Activated CD4-positive, CD25-positive, alpha-beta regulatory T cell treated with anti-CD3 and anti-CD28 coated beads, Interleukin-2, amount 50 U/mL, for 72 hours (primary cell): ENCODE data around the gene MMP25.
"Not testable (repeated sequence)": the region's sequence is repeated elsewhere in the genome, so short reads cannot be mapped to it uniquely, and the experiment has no call there.

Experiments used
- DNase-seq: peaks from one replicate; pipeline ENCODE4 v3.0.0; 2021

The MMP25 gene

DNA sequence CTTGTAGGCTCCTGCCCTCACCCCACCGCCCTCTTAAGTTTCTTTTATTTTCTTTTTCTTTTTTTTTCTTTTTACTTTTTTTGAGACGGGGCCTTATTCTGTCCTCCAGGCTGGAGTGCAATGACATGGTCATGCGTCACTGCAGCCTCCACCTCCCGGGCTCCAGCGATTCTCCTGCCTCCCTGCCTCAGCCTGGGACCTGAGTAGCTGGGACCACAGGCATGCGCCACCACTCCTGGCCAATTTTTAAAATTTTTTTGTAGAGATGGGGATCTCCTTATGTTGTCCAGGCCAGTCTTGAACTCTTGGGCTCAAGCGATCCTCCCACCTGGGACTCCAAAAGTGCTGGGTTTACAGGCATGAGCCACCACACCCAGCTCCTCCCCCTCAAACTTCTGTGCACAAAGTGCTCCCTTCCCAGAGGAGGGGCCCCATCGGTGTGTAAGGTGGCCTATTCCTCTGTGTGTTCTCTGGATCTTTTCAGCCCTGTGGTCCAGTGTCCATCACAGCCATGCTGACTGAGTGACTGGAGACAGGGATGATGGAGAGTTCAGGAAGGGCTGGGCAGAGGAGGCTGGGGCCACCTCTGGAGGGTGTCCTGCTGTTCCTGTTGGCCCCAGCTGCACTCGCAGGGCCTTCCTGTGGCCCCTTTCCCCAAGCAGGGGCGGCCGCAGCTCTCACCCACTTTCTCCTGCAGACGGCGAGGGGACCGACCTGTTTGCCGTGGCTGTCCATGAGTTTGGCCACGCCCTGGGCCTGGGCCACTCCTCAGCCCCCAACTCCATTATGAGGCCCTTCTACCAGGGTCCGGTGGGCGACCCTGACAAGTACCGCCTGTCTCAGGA is 10.2 kb downstream of the MMP25 start:
- no peak for DNase-seq

DNA sequence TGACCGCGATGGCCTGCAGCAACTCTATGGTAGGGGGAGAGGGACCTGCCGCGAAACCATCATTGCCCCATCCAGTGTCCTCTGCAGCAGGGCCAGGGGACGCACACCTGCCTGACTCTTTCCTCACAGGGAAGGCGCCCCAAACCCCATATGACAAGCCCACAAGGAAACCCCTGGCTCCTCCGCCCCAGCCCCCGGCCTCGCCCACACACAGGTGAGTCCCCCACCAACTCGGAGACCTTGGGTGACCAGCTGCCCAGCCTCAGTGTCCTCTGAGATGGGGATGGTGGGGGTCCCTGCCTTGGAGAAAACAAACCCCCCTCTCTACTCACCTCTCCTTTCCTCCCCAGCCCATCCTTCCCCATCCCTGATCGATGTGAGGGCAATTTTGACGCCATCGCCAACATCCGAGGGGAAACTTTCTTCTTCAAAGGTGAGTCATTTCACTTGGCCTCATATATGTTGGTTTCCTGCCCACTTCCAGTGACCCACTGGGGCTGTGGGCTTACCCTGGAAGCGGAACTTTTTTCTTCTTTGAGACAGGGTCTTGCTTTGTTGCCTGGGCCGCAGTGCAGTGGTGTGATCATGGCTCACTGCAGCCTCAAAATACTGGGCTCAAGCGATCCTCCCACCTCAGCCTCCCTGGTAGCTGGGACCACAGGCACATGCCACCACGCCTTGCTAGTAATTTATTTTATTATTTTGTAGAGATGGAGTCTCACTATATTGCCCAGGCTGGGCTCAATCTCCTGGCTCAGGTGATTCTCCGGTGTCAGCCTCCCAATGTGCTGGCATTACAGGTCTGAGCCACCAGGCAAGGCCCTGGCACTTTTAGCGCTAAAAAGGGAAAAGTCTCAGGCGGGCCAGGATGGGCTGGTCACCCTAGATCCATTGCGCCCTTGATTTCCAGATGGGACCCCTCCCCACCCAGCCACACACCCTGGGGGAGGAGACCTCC is 11.1 kb downstream of the MMP25 start:
- DNase-seq = no peak

DNA sequence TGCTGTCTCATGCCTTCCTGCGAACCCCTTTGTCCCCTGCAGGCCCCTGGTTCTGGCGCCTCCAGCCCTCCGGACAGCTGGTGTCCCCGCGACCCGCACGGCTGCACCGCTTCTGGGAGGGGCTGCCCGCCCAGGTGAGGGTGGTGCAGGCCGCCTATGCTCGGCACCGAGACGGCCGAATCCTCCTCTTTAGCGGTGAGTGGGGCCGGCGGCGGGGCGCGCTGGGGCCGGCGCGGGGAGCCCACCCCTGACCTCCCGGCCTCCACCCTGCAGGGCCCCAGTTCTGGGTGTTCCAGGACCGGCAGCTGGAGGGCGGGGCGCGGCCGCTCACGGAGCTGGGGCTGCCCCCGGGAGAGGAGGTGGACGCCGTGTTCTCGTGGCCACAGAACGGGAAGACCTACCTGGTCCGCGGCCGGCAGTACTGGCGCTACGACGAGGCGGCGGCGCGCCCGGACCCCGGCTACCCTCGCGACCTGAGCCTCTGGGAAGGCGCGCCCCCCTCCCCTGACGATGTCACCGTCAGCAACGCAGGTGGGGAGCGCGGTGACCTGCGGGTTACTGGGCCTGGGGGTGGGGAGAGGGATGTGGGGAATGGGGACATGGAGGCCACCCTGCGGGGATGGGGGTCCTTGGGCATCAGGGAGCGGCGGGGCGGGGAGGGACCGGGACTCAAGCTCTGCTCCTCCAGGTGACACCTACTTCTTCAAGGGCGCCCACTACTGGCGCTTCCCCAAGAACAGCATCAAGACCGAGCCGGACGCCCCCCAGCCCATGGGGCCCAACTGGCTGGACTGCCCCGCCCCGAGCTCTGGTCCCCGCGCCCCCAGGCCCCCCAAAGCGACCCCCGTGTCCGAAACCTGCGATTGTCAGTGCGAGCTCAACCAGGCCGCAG is 12.0 kb downstream of the MMP25 start:
- DNase-seq = peak; percentile 56

DNA sequence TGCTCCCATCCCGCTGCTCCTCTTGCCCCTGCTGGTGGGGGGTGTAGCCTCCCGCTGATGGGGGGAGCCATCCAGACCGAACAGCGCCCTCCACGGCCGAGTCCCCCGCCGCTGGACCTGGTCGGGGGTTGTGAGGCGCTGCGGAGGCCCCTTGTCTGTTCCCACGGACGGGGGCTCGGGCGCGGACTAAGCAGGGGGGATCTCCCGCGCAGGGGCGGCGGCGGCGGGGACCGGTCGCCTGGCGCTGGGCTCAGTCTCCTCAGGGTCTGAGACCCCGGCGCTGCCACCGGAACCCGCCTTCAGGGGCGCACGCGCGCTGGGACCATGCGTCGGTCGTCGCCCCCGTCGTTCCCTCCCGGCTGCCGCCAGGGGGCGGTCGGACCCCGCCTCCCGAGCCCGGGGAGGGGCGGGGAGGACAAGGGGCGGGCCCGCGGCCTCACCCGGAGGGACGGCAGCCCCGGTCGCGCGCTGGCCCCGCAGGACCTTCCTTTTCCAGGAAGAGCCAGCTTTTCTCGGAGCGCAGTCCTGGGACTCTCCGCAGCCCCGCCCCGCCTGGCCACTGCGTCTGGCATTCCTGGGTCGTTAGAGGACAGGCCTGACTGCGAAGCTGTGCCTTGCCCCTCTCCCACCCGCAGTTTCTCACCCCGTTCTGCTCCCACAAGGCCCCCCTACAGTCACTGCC is 12.8 kb downstream of the MMP25 start:
- DNase-seq = peak; percentile 92

DNA sequence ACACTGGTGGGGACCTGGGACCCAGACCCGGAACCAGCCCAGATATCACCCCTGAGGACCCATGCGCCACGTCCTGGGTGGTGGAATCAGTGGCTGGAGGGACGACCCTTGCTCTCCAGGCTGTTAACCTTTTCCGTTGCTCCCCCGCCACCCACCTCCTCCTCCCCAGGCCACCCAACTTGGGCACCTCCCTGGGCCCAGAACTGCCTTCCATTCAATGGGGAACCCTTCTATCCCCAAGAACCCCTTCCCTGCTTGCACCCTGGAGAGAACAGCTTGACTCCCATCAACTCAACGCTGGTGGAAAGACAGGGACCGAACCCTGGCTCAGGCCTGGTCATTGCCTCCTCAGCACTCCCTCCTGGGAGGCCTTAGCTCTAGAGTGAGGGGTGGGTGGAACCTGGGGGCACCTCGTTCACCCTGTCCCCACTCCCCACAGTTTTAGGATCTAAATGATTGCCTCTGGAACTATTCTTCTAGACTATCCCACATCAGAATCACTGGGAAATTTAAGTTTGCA is 13.4 kb downstream of the MMP25 start:
- DNase-seq = no peak

DNA sequence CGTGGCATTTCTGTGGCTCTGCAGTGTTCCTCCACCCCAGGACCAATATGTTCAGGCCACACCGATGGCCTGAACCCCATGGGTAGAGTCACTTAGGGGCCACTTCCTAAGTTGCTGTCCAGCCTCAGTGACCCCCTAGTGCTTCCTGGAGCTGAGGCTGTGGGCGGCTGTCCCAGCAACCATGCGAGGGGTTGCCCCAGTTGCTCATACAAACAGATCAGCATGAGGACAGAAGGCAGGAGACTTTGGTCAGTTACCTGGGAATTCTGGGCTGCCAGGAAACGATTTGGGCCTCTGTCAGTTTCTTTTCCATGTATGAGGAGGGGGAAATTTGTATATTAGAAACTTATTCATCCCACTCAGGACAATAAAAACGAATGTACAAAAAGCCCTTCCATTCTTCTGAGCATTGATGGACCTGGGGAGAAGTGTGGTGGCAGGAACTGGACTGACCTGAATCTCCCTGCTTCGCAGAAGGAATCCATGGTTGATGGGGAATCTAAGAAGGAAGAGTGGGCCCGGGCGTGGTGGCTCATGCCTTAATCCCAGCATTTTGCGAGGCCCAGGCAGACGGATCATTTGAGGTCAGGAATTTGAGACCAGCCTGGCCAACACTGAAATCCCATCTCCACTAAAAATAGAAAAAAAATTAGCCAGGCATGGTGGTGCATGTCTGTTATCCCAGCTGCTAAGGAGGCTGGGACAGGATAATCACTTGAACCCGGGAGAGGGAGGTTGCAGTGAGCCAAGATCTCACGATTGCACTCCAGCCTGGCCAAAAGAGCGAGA is 14.2 kb downstream of the MMP25 start:
- no peak for DNase-seq

DNA sequence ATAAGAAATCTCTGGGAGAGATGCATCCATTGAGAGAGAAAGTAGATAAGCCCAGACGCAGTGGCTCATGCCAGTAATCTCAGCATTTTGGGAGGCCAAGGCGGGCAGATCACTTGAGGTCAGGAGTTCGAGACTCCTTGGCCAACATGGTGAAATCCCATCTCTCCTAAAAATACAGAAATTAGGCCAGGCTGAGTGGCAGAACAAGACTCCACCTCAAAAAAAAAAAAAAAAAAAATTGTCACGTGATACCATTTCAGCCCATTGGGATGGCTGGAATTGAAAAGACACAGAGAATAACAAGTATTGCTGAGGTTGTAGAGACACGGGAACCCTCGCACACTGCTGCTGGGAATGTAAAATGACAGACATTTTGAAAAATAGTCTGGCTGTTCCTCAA is 16.2 kb downstream of the MMP25 start:
- DNase-seq = no peak

DNA sequence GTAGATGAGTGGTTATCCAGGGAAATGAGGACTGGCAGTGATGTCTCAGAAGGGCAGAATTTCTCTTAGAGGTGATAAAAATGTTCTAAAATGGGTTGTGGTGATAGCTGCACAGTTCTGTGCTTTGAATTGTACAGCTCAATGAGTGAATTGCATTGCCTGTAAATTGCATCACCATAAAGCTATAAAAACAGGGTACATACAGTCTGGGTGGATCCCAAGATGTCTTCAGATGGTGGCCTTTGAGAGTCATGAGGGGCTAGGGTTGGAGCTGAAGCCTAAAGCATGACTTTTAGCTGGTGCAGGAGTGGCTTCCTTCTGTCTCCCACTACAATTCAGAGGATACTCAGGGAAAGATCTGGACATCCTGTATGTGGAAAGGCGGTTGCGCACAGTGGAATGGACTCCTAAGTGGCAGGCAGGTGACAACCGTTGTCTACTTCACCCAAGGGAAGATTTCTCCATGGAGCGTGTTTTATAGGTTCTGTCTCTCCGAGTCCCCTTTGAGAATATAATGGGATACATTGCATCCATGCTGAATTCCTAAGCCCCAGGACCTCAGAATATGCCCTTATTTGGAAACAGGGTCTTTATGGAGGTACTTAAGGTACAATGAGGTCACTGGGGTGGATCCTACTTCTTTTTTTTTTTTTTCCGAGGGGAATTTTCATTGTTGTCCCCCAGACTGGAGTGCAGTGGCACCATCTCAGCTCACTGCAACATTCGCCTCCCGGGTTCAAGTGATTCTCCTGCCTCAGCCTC is 17.4 kb downstream of the MMP25 start:
- DNase-seq = no peak

DNA sequence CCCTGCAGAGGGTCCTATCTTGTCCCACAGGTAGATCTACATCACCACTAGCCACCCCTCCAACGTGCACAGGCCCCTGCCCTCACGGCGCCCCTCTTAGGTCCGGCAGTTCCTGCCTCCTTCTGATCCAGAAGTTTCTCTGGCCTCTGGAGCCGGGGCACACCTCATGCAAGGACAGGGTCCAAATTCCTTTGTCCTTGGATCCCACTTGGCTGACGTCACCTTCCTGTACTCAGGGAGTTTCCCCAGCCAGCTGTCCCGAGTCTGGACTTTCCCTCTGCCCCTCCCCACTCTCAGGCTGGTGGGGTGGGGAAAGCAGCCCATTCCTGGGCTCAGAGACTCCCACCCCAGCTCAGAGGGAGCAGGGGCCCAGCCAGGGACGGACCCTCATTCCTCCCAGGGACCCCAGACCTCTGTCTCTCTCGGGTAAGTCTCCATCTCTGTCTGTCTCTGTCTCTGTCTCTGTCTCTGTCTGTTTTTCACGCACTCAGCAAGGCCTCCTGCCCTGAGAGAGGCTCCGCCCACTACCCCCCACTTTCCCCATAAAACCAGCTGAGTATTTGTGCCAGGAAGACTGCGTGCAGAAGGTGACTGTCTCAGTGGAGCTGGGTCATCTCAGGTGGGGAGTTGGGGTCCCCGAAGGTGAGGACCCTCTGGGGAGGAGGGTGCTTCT is 18.8 kb downstream of the MMP25 start, which contains the start of gene IL32:
TSS of gene IL32 (plus strand) at position 572 of the 673 bp plus-strand sequence. CDS start 172 bp downstream, outside the sequence.
- peak; percentile 74 for DNase-seq

DNA sequence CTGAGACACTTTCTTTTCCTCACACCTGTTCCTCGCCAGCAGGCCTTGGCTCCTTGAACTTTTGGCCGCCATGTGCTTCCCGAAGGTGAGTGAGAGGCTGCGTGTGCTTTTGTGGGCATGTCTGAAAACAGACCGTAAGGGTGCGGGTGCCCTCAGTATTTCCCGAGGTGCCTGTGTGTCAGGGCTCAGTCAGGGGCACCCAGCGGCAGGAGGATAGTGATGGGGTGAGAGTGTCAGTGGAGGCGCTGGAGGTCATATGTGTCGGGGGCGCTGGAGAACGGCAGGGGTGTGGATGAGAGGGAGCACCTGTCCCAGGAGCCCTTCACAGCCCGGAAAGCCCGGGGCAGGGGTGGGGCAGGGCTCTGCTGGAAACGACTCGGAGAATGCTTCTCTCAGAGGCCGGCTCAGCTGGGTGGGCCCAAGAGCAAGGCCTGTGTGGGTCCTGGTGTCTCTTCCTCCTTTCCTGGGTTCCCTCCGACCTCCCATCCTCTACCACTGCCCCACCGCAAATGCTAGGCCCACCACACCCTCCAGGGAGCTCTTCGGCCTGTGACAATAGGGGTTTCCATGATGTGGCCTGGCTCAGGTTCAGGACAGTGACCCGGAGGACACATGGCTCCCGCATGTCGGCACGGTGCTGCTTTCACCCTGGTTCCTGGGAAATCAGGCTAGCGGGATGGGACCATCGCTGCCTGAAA is 19.5 kb downstream of the MMP25 start:
- DNase-seq = no peak

DNA sequence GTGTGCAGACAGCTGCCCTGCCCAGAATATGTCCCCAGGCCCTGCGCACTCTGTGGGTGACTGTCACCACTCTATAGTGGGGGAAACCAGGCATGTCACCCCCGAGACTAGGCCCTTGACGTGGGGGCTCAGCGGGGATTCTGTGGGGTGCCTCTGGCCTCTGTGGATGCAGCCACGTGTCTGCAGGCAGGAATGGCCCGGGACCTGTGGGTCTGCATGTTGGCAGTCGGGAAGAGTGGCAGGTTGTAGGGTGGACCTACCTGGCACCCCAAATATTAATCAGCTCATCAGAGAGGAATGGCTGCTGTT is 20.0 kb downstream of the MMP25 start:
- DNase-seq = no peak

DNA sequence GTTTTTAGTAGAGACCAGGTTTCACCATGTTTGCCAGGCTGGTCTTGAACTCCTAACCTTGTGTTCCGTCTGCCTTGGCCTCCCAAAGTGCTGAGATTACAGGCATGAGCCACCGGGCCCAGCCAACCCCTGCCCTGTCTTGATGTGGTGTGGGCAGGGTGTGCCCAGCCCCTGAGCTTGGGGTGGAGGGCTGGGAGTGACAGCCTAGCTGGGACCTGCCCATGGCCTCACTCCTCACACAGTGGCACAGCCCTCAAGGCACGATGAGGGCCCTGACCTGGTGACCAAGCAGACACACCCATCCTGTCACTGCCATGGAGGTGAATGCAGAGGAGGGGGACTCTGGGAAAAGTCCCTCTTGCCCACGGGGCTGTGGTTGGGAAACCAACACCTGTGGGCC is 22.1 kb downstream of the MMP25 start:
- DNase-seq = no peak

DNA sequence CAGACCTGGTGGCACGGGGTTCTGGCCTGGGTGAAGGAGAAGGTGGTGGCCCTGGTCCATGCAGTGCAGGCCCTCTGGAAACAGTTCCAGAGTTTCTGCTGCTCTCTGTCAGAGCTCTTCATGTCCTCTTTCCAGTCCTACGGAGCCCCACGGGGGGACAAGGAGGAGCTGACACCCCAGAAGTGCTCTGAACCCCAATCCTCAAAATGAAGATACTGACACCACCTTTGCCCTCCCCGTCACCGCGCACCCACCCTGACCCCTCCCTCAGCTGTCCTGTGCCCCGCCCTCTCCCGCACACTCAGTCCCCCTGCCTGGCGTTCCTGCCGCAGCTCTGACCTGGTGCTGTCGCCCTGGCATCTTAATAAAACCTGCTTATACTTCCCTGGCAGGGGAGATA is 22.8 kb downstream of the MMP25 start:
- not testable (repeated sequence) for DNase-seq

DNA sequence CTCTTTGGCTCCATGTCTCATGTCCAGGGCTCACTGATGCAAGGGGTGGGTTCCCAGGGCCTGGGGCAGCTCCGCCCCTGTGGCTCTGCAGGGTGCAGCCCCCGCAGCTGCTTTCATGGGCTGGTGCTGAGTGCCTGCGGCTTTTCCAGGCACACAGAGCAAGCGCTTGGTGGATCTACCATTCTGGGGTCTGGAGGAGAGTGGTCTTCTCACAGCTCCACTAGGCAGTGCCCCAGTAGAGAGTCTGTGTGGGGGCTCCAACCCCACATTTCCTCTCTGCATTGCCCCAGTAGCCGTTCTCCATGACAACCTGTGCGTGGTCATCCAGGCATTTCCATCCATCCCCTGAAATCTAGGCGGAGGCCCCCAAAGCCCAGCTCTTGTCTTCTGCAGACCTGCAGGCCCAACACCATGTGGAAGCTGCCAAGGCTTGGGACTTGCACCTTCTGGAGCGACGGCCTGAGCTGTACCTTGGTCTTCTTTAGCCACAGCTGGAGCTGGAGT is 24.3 kb downstream of the MMP25 start:
- DNase-seq = no peak

DNA sequence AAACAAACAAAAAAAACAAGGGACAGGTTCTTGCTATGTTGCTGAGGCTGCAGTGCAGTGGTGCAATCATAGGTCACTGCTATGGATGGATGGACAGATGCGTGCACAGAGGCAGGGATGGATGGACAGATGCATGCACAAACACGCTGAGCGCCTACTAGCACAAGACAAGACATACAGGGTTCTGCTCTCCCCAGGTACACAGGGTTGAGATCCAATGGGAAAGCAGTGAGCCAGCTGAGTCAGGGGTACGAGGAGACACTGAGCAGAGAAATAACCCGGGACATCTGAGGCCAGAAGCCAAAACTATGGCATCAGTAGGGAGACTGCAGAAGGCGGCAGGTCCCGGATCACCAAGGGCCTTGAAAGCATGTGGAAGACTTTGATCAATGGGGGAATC is 25.3 kb downstream of the MMP25 start:
- no peak for DNase-seq

DNA sequence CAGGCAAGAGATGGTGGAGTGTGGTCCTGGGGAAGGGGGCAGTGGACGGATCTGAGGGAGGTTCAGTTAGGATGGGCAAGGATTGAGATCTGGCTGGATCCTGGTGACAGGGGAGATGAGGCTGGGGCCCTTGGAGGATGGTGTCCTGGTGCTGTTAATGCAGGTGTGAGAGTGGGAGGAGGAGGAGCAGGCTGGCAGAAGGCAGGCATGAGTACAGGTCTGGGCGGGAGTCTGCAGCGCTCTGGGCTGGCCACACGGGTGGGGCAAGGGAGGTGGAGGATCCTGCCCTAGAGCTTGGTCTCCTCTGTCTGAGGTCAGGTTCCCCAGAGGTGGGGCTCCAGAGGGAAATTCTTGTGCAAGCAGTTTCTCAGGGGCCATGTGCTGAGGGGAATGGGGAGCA is 25.8 kb downstream of the MMP25 start:
- DNase-seq = not testable (repeated sequence)

DNA sequence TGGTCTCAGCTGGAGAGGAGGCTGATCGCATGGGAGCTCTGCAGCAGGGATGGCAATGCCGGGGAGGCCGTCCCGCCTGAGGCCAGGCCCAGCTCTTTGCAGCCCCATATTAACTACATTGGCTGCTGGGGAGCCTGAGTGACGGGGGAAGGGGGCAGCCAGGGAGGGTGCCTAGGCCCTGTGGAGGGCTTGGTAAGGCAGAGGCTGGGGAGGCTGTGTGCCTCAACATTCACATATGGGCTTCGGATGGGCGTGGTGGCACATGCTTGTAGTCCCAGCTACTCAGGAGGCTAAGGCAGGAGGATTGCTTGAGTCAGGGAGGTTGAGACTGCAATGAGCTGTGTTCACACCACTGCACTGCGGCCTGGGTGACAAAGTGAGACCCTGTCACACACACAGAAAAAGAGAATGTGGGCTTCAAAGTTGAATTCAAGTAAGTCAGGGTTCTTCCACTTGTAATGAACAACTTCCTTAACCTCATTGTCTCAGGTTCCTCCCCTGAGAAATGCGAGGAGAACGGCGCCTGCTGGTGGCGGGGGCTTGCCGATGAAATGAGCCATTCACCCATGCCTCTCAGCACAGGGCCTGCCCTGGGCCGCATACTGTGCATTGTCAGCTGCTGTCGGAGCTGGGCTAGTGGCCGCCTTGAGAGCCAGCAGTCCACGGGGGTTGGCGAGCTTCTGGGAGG is 26.4 kb downstream of the MMP25 start:
- not testable (repeated sequence) for DNase-seq

DNA sequence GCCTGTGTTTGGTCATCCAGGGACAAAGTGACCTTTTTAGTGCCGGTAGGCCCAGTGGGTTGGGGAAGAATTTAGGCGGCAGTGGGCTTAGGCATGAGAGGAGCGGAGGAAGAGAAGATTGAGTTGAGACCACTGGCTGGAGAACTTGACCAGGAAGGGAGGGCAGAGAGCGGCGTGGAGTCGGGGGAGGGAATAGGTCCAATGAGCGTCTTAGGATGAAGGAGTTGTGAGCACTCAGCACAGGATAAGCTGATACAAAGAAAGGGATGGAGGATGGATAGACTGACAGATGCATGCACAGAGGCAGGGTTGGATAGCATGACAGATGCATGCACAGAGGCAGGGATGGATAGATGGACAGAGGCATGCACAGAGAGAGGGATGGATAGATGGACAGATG is 27.1 kb downstream of the MMP25 start:
- no peak for DNase-seq
